Lung microvascular endothelial cell (primary cell): ENCODE results near the gene SLC25A21. TPM values are rescaled to one million over a fixed set of nuclear protein-coding genes. Genes with fewer than 3 reads are reported as not detected.
A peak's percentile ranks its signal among the peaks of the same experiment; 100 is the strongest.

Experiments used
- DNase-seq, 2 donors: peaks; one replicate each; pipeline versions ENCODE4 v3.0.0 to v3.0.0-alpha.2; 2010; ENCODE audit warnings: low read depth in 2 of 2
- total RNA-seq: library from RNA; depleted of rRNA; stranded (reverse); fragments of >200 nt; gene quantifications from 2 replicates; pipeline ENCODE4 v1.2.1, GENCODE V29; 2014

The SLC25A21 gene
- total RNA-seq, 1 donor from 2014 or later, result 0.20 TPM

DNA sequence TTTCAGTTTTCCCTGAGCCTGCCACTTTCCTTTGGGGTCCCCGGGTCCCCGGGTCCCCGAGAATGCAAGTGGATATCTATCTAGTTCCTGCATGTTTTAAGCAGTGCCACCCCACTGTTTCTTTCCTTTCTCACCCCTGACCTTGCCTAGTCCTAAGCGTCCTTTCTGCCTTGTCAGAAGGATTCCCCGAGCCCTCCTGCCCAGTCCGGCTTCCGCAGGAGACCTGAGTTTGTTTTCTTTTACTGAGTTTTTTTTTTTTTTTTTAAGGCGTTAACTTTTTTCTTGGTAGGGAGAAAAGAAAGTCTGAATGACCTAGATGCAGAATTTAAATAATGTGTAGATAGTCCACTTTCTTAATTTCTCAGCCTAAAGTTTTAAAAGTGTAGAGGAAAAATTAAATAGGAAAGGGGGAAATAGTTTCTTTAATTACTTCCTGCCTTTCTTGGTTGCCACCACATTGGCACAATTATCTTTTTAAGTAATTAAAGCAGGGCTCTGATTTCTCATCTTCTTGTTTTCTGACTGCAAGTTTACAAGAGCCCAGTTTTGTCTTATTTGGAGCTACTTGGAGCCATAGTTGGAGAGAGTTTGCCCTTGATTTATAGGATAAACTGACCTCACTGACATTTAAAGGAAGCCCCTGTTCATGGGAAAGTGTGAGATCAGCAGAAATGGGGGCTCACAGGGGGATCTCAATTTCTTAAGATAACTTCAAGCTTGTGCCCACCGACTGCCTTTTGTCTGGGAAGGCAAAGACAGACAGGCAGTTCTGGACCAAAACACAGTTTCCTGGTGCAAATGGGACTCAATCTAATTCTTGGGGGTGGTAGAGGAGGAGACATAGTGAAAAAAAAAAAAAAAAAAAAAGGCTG, 507.8 kb downstream of the SLC25A21 start:
- DNase-seq, result no peak

DNA sequence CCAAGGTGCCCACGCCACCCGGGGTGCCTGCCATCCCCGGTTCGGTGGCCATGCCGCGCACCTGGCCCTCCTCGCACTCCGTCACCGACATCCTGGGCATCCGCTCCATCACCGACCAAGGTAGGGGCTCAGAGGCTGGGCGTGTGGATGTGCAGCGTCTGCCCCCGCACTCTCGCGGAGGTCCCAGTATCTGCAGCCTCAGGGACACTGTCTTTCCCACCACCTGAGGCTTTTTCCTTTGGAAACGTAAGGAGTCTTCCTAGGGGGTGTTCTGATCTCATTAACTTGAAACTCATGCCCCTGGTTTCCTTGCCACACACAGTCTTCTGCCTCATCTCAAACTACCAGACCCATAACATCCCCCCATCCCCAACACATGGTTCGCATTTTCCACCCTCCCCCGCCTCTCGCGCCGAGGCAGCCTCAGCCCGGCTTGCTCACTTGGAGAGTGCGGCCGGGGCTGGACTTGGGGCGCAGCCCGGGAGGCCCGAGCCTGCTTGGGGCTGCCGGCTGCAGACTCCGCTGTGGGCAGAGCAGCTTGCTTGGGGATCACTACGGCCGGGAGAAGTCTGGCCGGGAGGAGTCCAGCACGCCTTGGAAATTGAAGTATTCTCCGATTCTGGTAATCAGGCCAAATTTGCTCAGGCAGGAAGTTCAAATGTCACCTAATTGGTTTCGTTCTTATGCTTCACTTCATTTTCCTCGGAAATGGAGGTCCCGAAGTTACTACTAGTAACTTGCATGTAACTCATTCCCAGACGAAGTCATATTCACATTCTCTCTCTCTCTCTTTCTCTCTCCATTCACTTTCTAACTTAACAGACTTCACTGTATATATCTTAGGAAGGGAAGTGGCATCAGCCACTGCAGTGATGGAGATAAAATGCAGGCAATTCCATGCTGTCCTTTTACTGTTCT, 508.7 kb downstream of the SLC25A21 start:
- no peak for DNase-seq

DNA sequence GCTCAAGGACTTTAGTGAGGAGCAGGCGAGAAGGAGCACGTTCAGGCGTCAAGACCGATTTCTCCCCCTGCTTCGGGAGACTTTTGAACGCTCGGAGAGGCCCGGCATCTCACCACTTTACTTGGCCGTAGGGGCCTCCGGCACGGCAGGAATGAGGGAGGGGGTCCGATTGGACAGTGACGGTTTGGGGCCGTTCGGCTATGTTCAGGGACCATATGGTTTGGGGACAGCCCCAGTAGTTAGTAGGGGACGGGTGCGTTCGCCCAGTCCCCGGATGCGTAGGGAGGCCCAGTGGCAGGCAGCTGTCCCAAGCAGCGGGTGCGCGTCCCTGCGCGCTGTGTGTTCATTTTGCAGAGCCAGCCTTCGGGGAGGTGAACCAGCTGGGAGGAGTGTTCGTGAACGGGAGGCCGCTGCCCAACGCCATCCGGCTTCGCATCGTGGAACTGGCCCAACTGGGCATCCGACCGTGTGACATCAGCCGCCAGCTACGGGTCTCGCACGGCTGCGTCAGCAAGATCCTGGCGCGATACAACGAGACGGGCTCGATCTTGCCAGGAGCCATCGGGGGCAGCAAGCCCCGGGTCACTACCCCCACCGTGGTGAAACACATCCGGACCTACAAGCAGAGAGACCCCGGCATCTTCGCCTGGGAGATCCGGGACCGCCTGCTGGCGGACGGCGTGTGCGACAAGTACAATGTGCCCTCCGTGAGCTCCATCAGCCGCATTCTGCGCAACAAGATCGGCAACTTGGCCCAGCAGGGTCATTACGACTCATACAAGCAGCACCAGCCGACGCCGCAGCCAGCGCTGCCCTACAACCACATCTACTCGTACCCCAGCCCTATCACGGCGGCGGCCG, 509.6 kb downstream of the SLC25A21 start:
- DNase-seq, result no peak

DNA sequence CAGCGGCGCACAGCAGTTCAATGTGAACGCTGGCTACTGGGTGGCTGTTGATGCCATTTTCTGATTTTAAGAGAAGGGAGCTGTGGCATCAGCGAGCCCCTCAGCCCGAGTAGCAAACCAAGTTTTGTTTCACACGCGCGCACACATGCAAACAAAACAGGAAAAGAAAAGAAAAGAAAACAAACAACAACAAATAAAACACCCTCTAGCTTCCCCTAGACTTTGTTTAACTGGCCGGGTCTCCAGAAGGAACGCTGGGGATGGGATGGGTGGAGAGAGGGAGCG, 510.2 kb downstream of the SLC25A21 start:
- DNase-seq, result no peak

DNA sequence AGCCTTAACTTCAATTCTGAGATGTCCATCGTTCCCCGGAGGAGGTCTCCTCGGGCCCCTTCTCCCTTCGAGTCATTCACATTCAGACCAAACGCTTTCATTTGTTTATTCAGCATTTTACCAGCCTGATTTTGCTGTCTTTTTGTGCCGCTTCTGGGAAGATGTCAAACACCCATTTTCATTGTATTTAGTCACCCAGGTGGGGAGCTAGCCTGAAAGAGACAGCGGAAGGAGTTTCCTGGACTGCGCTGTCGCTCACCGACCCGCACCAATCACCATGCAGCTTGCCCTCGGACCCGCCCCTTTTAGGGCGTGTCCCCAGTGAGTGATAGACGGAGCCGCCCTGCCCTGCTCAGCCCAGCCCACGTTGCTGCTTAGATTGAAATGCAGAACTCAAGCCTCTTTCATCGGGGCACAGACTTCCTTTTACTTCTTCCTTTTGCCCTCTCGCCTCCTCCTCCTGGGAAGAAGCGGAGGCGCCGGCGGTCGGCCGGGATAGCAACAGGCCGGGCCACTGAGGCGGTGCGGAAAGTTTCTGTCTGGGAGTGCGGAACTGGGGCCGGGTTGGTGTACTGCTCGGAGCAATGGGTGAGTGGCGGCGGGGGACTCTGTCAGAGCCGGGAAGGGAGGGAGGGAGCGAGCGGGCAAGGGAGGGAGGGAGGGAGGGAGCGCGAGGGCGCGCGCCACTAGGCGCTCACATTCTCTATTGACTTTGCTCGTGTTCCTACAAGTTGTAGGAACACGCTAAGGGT, 510.7 kb downstream of the SLC25A21 start, which contains the start of gene PAX9:
Gene PAX9, plus strand, starts transcription at position 355 of the 752 bp plus-strand sequence. Its CDS starts 230 bp downstream, at position 585.
- DNase-seq, result peak; percentile 61 to 67

DNA sequence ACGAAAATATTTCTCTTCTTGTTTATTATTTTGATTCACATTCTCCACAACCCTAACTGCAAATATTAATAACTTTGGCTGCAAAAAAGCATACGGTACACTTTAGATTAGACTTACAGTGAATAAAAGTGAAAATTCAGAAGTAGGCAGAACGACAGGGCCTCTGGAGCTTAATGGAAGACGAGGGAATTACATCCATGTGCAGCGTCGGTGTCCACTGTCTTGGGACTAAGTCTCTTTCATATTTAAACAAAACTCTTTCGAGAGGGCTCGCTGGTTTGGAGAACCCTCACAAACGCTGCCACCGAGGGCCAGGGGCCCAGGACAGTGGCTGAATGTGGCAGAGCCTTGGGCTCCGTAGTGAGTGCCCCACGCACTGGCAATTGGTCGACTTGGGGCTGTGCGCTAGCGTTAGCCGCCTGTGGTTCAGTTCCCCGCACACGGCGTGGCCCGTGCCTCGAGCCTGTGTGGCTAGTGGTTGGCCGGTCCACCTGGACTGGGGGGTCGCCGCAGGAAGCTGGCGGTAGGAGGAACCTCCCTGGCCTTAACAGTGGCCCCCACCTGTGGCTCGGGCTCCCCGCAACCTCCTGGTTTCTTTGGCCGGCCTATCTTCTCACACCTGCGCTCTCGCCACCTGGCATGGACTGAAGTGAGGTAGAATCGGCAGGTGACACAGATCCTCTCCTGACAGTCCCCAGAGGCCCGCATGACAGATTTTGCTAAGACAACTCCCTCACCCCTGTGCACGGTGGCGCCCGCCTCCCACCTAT, 511.5 kb downstream of the SLC25A21 start:
- no peak for DNase-seq

DNA sequence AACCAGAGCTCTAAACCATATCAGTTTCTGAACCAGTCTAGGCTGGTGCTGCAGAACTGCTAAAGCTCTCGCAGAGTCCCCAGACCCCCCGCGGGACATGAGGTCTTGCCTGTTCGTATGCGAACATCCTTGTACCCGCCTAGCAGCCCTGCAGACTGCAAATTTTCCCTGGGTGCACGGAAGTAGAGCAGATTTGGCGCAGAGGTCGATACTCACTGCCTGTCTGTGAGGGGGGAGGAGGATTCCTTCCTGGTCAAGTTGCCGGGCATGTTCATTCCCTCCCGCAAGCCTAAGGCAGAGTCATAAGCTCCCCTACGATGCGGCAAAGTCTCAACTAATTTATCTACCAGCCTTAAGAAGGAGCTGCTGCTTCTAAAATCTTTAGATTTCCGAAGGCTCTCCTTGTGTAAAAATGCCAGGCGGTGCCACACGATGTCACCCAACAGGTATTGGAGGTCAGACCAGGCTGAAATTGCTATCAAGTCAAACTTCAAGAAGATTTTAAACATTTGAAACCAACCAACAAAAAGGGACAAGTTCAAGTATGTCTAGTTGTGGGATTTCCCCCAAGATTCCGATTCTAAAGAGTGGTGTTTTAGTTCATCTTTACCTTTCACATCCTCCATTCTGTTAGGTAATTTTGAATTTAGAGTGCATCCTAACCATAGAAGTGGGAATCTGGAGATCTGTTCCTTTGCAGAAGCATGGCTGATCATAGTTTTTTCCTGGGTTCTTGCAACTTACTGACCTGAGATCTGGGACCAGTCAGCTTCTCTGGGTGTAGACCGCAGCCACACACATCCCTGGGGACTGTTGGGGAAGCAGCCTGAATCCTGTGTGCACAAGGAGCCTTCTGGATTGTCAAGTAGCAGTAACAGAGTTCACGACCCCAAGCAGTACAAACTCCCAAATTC, 512.3 kb downstream of the SLC25A21 start:
- no peak for DNase-seq

DNA sequence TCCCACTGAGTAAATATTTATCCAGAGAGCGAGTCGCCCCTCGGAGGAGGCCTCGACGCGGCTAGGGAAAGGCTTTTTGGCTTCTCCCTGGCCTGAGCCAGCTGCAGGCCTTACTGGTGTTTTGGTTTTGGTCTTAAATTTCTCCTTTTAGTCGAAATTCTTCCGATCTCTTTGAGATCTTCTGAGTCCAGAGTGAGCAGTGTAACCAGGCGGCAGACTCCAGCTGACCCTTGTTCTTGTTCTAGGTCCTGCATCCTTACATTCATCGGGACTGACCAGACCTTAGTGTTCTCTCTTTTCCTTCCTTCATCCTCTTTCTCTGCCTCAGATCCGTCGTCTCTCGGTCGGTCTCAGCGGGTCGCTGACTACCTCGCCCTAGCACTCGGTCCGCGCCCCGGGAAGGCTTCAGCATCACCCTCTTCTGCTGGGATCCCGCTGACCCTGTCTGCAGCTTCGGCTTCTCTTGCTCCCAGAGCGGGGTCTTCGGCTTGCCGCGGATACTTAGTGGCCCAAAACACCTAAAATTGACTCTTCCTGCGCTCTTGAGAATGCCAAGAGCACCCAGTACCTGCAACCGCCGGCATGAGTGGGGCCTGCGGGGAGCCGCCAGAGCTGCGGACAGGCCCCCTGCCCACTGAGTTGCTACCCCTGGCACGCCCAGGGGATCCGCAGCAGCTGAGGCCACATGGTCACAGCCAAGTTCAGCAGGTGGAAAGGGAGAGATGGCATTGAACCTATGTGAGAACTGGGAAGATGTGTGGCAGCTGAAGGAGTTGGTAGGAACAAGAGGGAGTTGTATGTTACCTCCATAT, 513.2 kb downstream of the SLC25A21 start:
- DNase-seq, result no peak

DNA sequence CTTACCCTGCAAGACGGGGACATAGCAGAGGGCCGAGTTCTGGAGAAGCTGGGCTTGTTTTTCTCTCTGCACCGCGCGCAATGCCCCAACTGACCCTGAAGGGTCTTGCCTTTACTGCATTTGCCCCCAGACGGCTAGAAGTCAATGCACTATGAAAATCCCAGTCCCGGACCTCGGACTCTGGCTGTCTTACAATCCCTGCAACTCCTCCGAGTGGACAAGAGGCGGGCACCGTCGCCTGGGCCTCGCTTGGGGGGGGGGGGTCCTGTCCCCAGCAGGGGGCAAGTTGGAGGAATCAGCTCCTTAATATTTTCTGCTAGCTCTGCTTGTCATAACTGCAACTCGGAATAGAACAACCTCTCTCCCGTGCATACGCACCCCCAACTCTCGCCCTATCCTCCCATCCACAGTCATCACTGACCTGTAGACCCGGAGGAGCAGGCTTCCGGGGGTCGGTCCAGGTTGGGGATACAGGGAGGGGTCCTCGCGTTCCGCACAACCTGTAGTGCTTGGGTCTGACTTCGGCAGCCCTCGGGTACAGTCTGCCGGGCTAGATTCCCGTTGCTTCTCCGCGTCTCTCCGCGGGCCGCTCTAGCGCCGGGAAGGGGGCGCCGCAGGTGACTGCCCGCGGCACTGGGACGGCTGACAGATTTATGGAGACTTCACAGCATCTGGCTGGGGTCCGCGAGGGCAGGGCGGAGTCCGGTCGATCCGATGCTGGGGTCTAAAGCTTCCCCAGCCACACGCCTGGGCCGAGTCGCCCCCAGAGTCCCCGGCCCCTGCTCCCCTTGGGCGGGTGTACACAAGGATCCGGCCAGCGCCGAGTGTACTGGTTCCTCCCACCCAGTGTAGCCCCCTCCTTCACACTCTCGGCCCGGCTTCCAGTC, 514.0 kb downstream of the SLC25A21 start:
- no peak for DNase-seq

DNA sequence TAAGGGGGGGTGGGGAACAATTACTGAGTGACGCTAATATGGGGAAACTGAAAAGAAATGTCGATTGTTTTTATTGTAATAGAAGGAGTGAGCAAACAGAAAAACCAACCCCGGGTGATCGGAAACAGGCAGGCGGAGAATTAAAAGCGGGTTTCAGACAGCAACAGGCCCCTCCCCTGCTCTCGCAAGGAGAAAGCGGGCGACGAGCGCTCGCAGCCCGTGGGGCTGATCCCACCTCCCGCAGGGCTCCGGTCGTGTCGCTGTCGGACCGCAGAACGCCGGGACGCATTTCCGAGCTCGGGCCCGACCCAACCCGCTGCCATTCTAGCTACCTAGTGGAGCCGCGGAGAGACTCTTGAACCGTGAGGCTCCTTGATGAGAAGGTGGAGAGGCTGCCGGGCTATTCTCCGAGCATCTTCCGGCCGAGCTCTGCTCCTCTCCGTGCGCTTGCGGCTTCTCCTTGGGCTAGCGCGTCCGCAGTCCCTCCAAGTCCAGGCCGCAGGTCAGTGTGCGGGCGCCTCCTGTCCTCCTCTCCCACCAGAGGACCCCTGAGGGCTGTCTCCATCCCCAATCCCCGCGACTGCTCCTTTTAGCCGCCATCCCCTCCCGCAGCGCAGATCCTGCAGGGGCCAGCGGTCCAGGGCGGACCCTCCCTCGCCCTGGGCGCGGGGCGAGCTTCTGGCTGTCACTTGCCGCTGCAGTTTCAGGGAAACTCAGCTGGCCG, 514.8 kb downstream of the SLC25A21 start:
- no peak for DNase-seq

DNA sequence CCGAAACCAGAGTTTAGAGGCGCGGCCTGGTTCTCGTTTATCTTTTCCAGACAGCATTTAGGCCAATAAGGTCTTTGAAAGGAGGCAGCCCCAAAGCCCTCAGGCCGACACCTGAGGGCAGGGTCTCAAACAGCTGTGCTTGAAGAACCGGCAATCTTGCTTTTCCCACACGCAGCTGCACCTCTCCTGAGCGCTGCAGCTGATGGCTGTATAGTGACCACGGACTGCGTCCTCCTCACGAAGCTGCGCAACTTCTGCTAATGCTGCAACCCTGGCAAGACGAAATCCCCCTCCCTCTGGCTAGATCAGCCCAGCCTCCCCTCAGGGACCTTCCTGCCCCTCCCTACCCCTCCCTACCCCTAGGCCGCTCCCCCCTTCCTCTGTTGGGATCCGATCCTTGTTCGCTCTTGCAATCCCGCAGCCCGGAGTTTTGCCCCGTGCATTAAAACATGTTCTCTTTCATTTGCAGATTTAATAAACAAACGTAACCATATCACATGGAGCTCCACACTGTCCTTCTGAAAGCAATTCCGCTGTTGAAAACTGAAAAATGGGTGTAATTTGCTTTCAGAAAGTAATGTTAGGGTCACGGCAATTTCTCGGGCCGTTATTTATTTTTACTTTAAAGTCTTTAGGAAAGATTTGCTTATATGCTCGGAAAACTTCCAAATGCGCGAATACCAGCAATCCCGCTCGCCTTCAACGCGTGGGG, 515.6 kb downstream of the SLC25A21 start:
- DNase-seq, result no peak

DNA sequence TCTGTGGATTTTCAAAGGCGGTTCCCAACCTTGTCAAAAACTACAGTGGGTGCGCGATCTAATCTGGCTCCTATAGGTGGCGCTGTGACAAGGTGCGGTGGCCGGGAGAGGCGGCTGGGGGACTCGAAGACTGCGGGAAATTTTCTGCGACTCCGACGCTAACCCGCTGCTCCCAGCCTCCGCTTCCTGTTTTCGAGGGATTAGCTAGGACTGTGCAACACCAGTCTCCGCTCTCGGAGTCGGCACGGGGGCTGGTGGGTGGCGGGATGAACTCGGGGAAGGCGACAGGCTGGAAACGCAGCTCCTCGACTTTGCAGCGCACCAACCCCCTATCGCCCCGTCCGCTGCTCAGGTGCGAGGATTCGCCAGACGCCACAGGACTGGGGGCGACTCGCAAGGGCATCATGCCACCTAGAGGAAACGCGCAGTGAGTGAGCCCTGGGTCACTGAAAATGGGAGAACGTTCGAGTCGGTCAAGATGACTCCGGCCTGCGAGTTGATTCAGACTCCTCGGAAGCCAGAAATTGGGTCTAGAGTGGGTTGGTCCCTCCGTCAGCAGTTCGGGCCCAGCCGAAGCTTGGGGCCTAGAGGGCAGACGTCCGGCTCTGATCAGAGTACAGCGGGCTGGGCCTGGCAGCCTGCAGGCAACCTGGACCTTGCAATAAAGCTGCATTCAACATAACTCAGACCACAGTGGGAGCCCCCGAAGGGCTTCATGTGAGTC, 516.3 kb downstream of the SLC25A21 start:
- DNase-seq, result no peak

DNA sequence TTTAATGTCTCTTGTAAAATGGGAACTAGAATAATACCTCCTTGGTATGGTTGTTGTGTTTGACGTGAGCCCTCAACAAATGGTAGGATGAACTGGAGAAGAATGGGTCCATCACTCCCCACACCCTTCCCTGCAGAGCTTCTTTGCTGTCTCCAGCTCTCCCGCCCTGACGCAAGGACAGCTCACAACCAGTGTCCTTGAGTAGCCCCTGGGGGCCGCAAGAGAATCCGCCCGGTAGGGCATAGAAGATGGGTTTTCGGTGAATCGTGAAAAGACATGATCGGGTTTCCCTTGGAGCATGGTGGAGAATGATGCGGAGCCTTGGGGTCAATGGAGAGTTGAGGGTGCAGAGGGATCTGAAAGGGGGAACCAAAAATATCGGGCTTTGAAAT, 516.8 kb downstream of the SLC25A21 start:
- DNase-seq, result no peak

DNA sequence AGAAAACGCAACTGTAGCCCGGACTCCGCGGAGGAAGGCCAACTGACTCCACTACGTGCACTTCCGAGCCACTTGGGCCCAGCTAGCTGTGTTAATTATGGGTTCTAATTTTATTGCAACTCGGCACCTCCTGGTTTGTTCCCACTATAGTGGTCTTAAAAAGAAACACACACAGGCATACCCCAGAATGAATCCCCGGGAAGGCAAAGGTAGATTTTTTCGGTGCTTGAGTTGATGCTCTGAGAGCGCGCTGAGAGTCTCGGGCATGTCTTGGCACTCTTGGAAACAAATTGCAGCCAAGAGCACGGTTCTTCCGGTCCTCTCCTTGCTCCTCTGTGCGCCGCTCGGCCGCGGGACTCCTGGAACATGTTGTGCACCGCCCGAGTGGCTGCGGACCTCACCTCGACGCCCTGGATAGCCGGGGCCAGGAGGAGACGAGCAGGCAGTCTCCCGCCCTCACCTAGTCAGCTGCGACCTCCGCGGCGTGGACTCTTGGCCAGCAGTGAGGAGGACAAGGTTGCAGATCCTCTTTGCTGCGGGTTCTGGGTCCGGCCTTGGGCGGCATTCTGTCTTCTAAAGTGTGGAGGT, 517.5 kb downstream of the SLC25A21 start:
- no peak for DNase-seq
